Muscle layer of colon (tissue), 2 donors: ENCODE measurements around the gene TFB2M.
"Not testable (repeated sequence)": the region's sequence is repeated elsewhere in the genome, so short reads cannot be mapped to it uniquely, and the experiment has no call there.

ENCODE experiments used
- H3K27ac ChIP-seq: one replicate; pipeline ENCODE4 v1.7.0; 2013; ENCODE audit warnings: low read depth, mild to moderate bottlenecking, low read length, moderate library complexity
- H3K27me3 ChIP-seq, 2 donors: one replicate each; pipeline ENCODE4 v1.7.0; 2013; ENCODE audit warnings: low read length in 2 of 2, mild to moderate bottlenecking in 2 of 2; ENCODE audit not compliant: insufficient read depth in 2 of 2, control insufficient read depth in 1 of 2
- H3K36me3 ChIP-seq: one replicate; pipeline ENCODE4 v1.7.0; 2013; ENCODE audit warnings: mild to moderate bottlenecking, low read length; ENCODE audit not compliant: insufficient read depth
- H3K4me1 ChIP-seq: one replicate; pipeline ENCODE4 v1.7.0; 2013; ENCODE audit warnings: mild to moderate bottlenecking, low read length; ENCODE audit not compliant: insufficient read depth
- H3K4me3 ChIP-seq, 2 donors: one replicate each; pipeline ENCODE4 v1.7.0; 2013; ENCODE audit warnings: low read length in 2 of 2, low read depth in 1 of 2, mild to moderate bottlenecking in 1 of 2, moderate library complexity in 1 of 2
- H3K9ac ChIP-seq: one replicate; pipeline ENCODE4 v1.7.0; 2013; ENCODE audit warnings: low read length
- H3K9me3 ChIP-seq: one replicate; pipeline ENCODE4 v1.7.0; 2013; ENCODE audit warnings: mild to moderate bottlenecking, low read length
- donor health status: abdominal sarcoma.
- donor health status: Adenocarcinoma of cecum.

Gene TFB2M, protein sequence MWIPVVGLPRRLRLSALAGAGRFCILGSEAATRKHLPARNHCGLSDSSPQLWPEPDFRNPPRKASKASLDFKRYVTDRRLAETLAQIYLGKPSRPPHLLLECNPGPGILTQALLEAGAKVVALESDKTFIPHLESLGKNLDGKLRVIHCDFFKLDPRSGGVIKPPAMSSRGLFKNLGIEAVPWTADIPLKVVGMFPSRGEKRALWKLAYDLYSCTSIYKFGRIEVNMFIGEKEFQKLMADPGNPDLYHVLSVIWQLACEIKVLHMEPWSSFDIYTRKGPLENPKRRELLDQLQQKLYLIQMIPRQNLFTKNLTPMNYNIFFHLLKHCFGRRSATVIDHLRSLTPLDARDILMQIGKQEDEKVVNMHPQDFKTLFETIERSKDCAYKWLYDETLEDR

DNA sequence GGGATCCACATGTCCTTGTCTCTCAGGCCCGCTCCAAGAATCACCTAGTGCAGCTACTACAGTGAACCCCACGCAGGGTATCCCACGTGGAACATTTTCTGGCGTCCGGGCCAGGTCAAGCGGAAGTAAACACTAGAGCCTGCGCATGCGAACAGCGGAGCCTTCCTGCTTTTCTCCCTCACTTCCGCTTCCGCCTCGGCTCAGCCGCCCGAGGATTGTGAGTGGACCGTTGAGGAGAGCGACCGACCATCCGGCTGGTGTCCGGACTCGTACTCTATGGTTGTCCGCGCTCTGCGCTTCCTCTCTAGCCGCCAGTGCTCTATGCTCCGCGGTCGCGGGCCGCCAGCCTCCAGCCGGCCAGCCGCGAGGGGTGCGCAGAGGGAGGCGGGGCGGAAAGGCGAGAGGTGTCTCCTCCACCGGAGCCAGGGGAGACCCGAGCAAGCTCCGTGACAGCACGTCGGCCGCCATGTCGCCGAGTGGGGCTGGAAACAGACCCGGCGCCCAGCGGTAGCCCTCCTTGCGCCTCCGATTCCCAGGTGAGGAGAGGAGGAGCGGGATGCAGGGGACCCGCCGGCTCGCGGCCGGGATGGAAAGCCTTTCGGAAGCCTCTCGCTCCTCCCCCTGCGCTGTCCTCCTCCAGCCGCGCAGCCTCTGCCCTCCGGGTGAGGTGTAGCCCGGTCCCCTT is at the start of gene TFB2M, which contains the start of gene CNST:
TFB2M (minus strand) TSS at position 134 of the 685 bp plus-strand sequence; CDS start at position 11, 123 bp downstream.
CNST (plus strand) TSS at position 329 of the 685 bp plus-strand sequence. CDS start 25,107 bp downstream, outside the sequence.
- peaks cover 40% of the 10 kb centered on the region for H3K4me1 ChIP-seq

DNA sequence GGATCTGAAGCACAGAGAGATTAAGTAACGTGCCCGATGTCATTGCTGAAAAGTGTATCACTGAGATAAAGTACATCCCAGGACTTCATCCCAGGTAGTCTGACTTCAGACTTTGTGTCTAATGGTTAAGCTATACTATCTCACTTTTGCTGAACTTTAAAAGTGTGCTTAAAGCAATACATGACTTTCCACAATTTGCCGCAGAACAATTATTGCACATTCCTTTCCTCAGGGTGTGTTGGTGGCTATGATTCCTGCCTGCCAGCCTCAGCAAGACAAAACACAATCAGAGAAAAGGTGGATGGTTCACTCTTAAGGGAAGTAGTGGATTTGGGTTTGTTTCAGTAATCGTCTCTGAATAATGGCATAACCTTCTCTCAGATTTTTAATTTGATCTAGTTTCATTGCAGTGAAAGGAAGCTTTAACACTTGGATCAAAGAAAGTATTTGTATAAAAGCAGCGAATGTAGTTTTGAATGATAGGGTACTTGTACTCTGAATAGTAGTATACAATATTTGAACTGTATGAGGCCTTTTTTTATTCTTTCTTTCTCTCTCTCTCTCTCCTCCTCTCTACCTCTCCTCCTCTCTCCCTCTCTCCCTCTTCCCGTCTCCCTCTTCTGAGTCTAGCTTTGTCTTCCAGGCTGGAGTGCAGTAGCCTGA is 47.2 kb upstream of the TFB2M start:
- no peak overlapping the region for H3K27ac ChIP-seq
- H3K9ac ChIP-seq: no peak overlapping the region
- H3K27me3 ChIP-seq: no peaks in the 10 kb centered on the region
- no peak overlapping the region for H3K4me3 ChIP-seq
- no peaks in the 10 kb centered on the region for H3K9me3 ChIP-seq
- peaks cover 65% of the 10 kb centered on the region for H3K4me1 ChIP-seq
- H3K36me3 ChIP-seq: no peaks in the 10 kb centered on the region

More for the DNA sequence above, at the start of gene TFB2M, which contains the start of gene CNST:
- peak within 1 kb of the TSS; percentile 67 for H3K9ac ChIP-seq
- peak within 1 kb of the TSS; percentile 95 for H3K27ac ChIP-seq
- no peaks in the 10 kb centered on the region for H3K9me3 ChIP-seq
- peak within 1 kb of the TSS; percentile 92 to 100 for H3K4me3 ChIP-seq
- H3K27me3 ChIP-seq: no peaks in the 10 kb centered on the region
- peaks cover 3% of the 10 kb centered on the region for H3K36me3 ChIP-seq

DNA sequence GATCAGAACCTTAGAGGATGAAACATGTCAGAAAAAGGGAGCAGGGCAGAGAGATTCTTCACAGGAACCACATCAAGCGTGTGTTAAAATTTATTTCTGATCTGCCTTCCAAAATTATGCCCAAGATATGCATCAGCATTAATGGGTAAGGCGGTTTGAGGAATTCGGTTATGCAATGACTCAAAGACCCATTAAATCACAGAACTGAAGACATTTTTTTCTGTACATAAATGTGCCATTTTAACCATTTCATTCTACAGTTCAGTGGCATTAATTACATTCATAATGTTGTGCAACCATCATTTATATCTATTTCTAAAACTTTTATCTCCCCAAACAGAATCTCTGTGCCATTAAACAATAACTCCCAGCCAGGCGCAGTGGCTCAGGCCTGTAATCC is 43.6 kb upstream of the TFB2M start:
- Histone ChIP-seq H3K4me1 (peaks cover 52% of the 10 kb centered on the region), H3K27me3 (no peaks in the 10 kb centered on the region), H3K9me3 (no peaks in the 10 kb centered on the region), H3K4me3 (no peak overlapping the region), H3K27ac (no peak overlapping the region), H3K36me3 (no peaks in the 10 kb centered on the region), H3K9ac (no peak overlapping the region)

GRCh38 chr1:246608616-246609376 is 42.7 kb upstream of the TFB2M start:
- no peaks in the 10 kb centered on the region for H3K27me3 ChIP-seq
- H3K27ac ChIP-seq: peak overlapping the region; percentile 50
- H3K4me1 ChIP-seq: peaks cover 52% of the 10 kb centered on the region
- no peaks in the 10 kb centered on the region for H3K9me3 ChIP-seq
- H3K9ac ChIP-seq: no peak overlapping the region
- no peak overlapping the region for H3K4me3 ChIP-seq
- H3K36me3 ChIP-seq: no peaks in the 10 kb centered on the region

DNA sequence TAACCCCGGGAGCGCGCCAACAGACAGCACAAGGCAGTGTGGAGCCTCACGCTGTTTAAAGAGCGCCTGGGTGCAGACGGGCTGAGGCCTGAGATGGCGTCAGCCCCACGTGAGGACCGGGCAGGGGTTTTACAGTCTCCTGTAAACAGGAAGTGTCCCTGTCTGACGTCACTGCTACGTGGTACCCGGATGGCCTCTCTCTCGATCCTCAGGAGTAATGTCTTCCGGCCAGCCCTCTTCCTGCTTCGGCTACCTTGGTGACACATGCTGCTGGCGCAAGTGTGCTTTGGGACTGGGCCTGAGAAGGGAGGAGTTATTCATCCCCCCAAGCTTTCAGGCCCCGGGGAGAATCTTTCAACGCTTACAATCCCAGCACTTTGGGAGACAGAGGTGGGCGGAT is 41.4 kb upstream of the TFB2M start:
- no peak overlapping the region for H3K4me3 ChIP-seq
- peaks cover 44% of the 10 kb centered on the region for H3K4me1 ChIP-seq
- no peaks in the 10 kb centered on the region for H3K9me3 ChIP-seq
- no peak overlapping the region for H3K27ac ChIP-seq
- no peaks in the 10 kb centered on the region for H3K27me3 ChIP-seq
- no peaks in the 10 kb centered on the region for H3K36me3 ChIP-seq
- H3K9ac ChIP-seq: no peak overlapping the region

GRCh38 chr1:246605231-246605630 is 39.2 kb upstream of the TFB2M start:
- H3K36me3 ChIP-seq, H3K27ac ChIP-seq, H3K9ac ChIP-seq, H3K9me3 ChIP-seq, H3K4me3 ChIP-seq, H3K27me3 ChIP-seq: not testable (repeated sequence)
- H3K4me1 ChIP-seq: peaks cover 34% of the 10 kb centered on the region

DNA sequence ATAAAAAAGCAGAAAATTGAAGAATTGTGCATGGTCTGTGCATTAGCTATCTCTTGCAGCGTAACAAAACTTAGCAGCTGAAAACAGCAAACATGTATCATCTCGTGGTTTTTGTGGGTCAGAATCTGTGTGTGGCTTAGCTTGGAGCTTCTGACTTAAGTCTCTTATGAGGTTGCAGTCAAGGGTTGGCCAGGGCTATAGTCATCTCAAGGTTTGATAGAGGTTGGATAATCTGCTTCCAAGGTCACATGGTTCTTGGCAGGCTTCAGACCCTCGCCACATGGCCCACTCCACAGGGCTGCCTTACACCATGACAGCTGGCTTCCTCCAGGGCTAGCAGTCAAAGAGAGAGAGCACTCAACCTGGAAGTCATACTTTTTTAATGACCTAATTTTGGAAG is 36.1 kb upstream of the TFB2M start:
- Histone ChIP-seq H3K27me3 (no peaks in the 10 kb centered on the region), H3K27ac (no peak overlapping the region)

DNA sequence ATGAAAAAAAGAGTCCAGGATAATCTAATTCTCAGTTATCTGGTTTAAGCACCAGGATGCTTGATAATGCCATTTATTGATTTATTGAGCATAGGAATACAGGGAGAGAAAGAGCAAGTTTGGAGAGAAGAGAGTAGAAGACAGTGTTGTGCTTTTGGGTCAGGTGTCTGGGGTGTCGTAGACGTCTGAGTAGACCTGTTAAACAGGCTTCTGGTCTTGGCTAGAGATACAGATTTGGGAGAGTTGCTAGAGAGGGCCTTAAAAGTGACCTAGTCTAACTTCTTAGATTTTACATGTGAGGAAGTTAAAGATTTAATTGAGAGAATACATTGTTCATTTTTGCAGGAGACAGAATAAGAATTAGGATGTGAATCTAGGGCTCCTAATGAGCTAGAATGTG is 34.5 kb upstream of the TFB2M start:
- Histone ChIP-seq H3K4me3 (no peak overlapping the region), H3K9ac (no peak overlapping the region), H3K4me1 (peaks cover 58% of the 10 kb centered on the region), H3K9me3 (no peaks in the 10 kb centered on the region), H3K27ac (no peak overlapping the region), H3K27me3 (no peaks in the 10 kb centered on the region), H3K36me3 (no peaks in the 10 kb centered on the region)

More for the DNA sequence above, 36.1 kb upstream of the TFB2M start:
- no peak overlapping the region for H3K9ac ChIP-seq
- no peaks in the 10 kb centered on the region for H3K36me3 ChIP-seq
- H3K4me3 ChIP-seq: no peak overlapping the region
- no peaks in the 10 kb centered on the region for H3K9me3 ChIP-seq
- peaks cover 44% of the 10 kb centered on the region for H3K4me1 ChIP-seq

GRCh38 chr1:246599315-246599714 is 33.3 kb upstream of the TFB2M start:
- Histone ChIP-seq H3K4me1 (peaks cover 68% of the 10 kb centered on the region), H3K27me3 (no peaks in the 10 kb centered on the region), H3K9ac (no peak overlapping the region), H3K9me3 (no peaks in the 10 kb centered on the region), H3K4me3 (no peak overlapping the region), H3K27ac (no peak overlapping the region), H3K36me3 (no peaks in the 10 kb centered on the region)

DNA sequence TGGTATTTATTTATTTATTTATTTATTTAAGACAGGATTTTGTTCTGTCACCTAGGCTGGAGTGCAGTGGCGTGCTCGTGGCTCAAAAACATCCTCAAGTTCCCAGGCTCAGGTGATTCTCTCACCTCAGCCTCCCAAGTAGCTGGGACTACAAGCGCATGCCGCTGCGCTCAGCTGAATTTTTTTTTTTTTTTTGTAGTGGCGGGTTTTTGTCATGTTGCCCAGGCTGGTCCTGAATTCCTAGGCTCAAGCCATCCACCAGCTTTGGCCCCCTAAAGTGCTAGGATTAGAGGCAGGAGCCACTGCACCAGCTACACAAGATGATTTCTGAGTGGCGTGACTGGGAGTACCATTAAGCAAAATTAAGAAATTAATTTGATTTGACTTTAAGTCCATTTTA is 31.9 kb upstream of the TFB2M start:
- peak overlapping the region in 1 of 2 donors; percentile 27 for H3K4me3 ChIP-seq
- no peak overlapping the region for H3K9ac ChIP-seq
- no peaks in the 10 kb centered on the region for H3K27me3 ChIP-seq
- peak overlapping the region; percentile 87 for H3K27ac ChIP-seq
- H3K36me3 ChIP-seq: no peaks in the 10 kb centered on the region
- H3K9me3 ChIP-seq: no peaks in the 10 kb centered on the region
- H3K4me1 ChIP-seq: peaks cover 68% of the 10 kb centered on the region

DNA sequence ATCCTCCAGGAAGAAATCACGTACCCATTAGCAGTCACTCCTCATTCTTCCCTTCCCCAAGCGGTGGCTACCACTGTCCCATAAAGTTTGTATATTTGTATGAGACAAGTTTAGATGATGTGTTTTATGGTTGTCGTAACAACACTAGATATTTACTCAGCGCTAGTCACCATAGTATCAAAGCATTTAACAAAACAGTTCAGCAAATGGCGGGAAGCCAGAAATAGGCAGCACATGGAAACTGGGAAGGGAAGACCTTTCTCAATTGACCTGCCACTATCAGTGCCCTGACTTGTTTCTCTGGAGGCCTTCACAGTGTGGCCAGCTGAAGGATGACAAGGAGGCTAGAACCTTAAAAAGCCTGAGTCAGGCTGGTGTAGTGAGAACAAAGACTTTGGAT is 31.3 kb upstream of the TFB2M start:
- Histone ChIP-seq H3K27ac (peak overlapping the region; percentile 87), H3K4me1 (peaks cover 65% of the 10 kb centered on the region), H3K9me3 (no peaks in the 10 kb centered on the region), H3K27me3 (no peaks in the 10 kb centered on the region), H3K36me3 (no peaks in the 10 kb centered on the region), H3K9ac (peak overlapping the region; percentile 23), H3K4me3 (peak overlapping the region in 1 of 2 donors; percentile 27)
